ENCODE results near the gene TAS1R3. TPM values are rescaled to one million over a fixed set of nuclear protein-coding genes. Genes with fewer than 3 reads are reported as not detected.

TAS1R3 gene
- total and polyA plus RNA-seq, 3 donors from 2014 or later, result 0.66 to 1.5 (median 1.5) TPM

DNA sequence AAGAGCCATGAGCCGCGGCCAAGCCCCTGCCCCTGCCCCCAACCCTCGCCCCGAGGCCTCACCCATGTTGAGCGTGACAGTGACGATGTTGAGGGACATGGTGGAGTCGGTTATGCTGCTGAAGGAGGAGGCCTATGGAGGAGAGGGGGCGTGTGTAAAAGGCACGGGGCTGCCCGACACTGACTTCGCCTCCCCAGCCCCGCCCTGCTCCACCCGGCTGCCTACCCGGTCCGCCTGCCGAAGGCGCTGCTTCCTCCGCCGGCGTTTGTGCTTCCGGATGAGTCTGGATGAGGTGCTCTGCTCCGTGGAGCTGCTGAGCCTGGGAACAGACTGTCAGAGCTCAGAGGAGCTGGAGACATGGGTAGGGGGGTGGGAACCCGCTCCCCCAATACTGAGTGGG, 9.1 kb downstream of the TAS1R3 start:
- H3K27ac ChIP-seq, result no peak overlapping the region
- peaks cover 4% of the 10 kb centered on the region for H3K4me1 ChIP-seq
- H3K4me3 ChIP-seq, result no peak overlapping the region
- no peaks in the 10 kb centered on the region for H3K27me3 ChIP-seq
- no peaks in the 10 kb centered on the region for H3K9me3 ChIP-seq
- TF ChIP-seq POLR2A (IDR thresholded peaks at IDR 0.05), result no peak
- TF ChIP-seq, protein P1, sequence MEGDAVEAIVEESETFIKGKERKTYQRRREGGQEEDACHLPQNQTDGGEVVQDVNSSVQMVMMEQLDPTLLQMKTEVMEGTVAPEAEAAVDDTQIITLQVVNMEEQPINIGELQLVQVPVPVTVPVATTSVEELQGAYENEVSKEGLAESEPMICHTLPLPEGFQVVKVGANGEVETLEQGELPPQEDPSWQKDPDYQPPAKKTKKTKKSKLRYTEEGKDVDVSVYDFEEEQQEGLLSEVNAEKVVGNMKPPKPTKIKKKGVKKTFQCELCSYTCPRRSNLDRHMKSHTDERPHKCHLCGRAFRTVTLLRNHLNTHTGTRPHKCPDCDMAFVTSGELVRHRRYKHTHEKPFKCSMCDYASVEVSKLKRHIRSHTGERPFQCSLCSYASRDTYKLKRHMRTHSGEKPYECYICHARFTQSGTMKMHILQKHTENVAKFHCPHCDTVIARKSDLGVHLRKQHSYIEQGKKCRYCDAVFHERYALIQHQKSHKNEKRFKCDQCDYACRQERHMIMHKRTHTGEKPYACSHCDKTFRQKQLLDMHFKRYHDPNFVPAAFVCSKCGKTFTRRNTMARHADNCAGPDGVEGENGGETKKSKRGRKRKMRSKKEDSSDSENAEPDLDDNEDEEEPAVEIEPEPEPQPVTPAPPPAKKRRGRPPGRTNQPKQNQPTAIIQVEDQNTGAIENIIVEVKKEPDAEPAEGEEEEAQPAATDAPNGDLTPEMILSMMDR (IDR thresholded peaks at IDR 0.05), result no peak
- 89 to 90% methylated on average over 5 to 23 of the region's 23 CpGs for WGBS, 2 donors
- DNase-seq, result no peak
- intact Hi-C loops (cut with DNase I; ENCODE audit: low total_unique reads), result no loop called here
- H3K36me3 ChIP-seq (ENCODE audit: low read depth, missing control alignments), result no peaks in the 10 kb centered on the region

DNA sequence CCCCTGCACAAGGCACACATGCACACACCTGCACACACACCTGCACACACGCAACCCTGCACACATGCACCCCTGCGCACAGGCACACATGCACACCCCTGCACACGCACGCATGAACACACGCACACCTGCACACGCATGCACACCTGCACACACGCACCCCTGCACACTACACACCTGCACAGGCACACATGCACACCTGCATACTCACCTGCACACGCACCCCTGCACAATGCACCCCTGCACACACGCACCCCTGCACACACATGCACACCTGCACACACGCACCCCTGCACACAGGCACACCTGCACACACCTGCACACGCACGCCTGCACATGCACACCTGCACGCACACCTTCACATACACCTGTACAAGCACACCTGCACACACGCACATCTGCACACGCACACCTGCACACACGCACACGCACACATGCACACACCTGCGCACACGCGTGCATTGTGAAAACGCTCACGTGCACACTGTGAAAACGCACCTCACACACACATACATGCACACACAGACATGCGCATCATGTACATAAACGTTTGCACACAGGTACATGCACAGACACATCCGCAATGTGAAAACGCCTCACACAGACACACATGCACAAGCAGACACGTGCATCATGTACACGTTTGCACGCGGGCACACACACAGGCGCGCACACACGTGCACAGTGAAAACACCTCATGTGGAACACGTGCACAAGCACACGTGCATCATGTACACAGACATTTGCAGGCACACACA, 9.9 kb downstream of the TAS1R3 start:
- WGBS, 2 donors, result 77 to 86% methylated on average over 35 to 36 of the region's 36 CpGs
- H3K27me3 ChIP-seq, result no peaks in the 10 kb centered on the region
- no peaks in the 10 kb centered on the region for H3K9me3 ChIP-seq
- H3K4me1 ChIP-seq, result peaks cover 12% of the 10 kb centered on the region
- no peak overlapping the region for H3K27ac ChIP-seq
- intact Hi-C loops (cut with DNase I; ENCODE audit: low total_unique reads), result no loop called here
- DNase-seq, result no peak
- no peak overlapping the region for H3K4me3 ChIP-seq
- TF ChIP-seq, protein P1 (IDR thresholded peaks at IDR 0.05), result no peak
- TF ChIP-seq POLR2A (IDR thresholded peaks at IDR 0.05), result no peak
- no peaks in the 10 kb centered on the region for H3K36me3 ChIP-seq (ENCODE audit: low read depth, missing control alignments)

DNA sequence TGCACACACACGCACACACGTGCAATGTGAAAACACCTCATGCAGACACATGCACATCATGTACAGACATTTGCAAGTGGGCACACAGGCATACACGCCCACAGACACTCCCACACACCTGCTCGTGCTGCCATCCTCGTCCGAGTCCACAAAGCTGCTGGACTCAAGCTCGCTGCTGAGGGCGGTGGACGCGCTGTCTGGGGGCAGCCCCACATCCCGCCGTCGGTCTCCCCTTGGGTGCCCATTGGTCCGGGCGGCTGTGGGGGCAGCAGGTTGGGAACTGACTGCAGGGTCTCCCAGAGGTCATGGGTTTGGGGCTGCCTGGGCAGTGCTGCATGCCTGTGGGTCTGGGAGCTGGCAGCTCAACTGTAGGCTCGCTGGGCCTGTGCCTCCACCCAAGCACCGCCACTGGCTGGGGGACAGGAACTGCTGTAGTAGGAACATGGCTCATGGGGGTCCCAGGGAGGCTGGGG, 10.5 kb downstream of the TAS1R3 start:
- peaks cover 18% of the 10 kb centered on the region for H3K4me1 ChIP-seq
- intact Hi-C loops (cut with DNase I; ENCODE audit: low total_unique reads), result no loop called here
- 88 to 100% methylated on average over 2 to 17 of the region's 17 CpGs for WGBS, 2 donors
- no peak for DNase-seq
- no peaks in the 10 kb centered on the region for H3K9me3 ChIP-seq
- no peak overlapping the region for H3K4me3 ChIP-seq
- TF ChIP-seq POLR2A (IDR thresholded peaks at IDR 0.05), result no peak
- TF ChIP-seq, protein P1 (IDR thresholded peaks at IDR 0.05), result no peak
- no peaks in the 10 kb centered on the region for H3K36me3 ChIP-seq (ENCODE audit: low read depth, missing control alignments)
- H3K27ac ChIP-seq, result no peak overlapping the region
- H3K27me3 ChIP-seq, result no peaks in the 10 kb centered on the region

DNA sequence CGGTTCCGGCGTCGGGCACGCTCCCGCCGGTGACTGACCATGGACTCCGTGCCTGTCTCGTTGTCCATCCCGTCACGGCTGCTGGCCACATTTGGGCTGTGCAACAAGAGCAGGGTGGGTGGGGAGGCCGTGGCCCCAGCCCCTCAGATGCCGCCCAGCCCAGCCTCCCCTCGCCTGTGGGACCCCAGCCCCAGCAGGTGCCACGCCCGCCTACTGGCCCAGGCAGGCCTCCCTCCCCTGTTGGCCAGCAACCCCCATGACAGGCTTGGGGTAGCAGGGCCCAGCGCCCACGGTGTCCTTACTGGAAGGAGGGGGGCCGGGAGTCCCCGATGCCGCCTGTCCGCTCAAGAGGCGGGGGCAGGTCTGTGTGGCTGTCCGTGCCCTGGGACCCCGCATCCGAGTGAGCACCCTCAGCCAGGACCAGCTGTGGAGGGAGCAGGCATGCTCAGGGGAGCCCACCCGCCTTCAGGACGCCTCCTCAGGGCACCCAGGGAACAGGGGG, 11.0 kb downstream of the TAS1R3 start:
- 95 to 100% methylated on average over 5 to 22 of the region's 28 CpGs for WGBS, 2 donors
- Histone ChIP-seq H3K9me3 (no peaks in the 10 kb centered on the region), H3K4me3 (no peak overlapping the region), H3K27ac (no peak overlapping the region), H3K4me1 (peaks cover 23% of the 10 kb centered on the region), H3K36me3 (ENCODE audit: low read depth, missing control alignments) (no peaks in the 10 kb centered on the region), H3K27me3 (no peaks in the 10 kb centered on the region)
- intact Hi-C loops (cut with DNase I; ENCODE audit: low total_unique reads), result no loop called here
- TF ChIP-seq, protein P1 (IDR thresholded peaks at IDR 0.05), result no peak
- no peak for TF ChIP-seq POLR2A (IDR thresholded peaks at IDR 0.05)
- no peak for DNase-seq

Data from testis (tissue), 3 donors.